Spleen (tissue), 7 donors: ENCODE results near the gene UPF2.

Experiments used
- CTCF ChIP-seq, 11 experiments: fragments of 200-600 bp in 7 of 11; fragments of 450-650 bp in 4 of 11; sonication (generic) in 4 of 11; IDR thresholded peaks in 8 of 11; conservative IDR thresholded peaks in 3 of 11; 1 replicate in 7 of 11; 2 replicates in 4 of 11; pipeline versions ENCODE4 v1.4.0 to v1.8.0; 2016 to 2021; ENCODE audit warnings: antibody characterized with exemption in 11 of 11, inconsistent platforms in 4 of 11, mild to moderate bottlenecking in 1 of 11
- POLR2A ChIP-seq, 3 donors: fragments of 450-650 bp; IDR thresholded peaks; one replicate each; pipeline ENCODE4 v1.5.1; 2017; ENCODE audit warnings: antibody characterized with exemption in 3 of 3, mild to moderate bottlenecking in 1 of 3
- POLR2AphosphoS5 ChIP-seq, 3 donors: sonication (generic); formaldehyde crosslinking; IDR thresholded peaks; one replicate each; pipeline ENCODE4 v1.5.1; 2017; ENCODE audit warnings: antibody characterized with exemption in 3 of 3
- donor health status: DM: no; HTN: no; CAD: no; lungs with moderate emphysema.
- donor health status: DM: no; HTN: no; CAD: no.
- donor health status: DM: no; HTN: no; CAD: no.

GRCh38 chr10:12018438-12019282, 23.9 kb downstream of the UPF2 start:
- TF ChIP-seq POLR2A (IDR thresholded peaks at IDR 0.05) (no peak), CTCF (IDR thresholded peaks at IDR 0.05 in 8 of 11, conservative IDR thresholded peaks at IDR 0.05 in 3 of 11) (no peak), POLR2AphosphoS5 (IDR thresholded peaks at IDR 0.05) (no peak)
